AG09319 (cell line): ENCODE results near the gene MTHFS.
"Not testable (repeated sequence)": the region's sequence is repeated elsewhere in the genome, so short reads cannot be mapped to it uniquely, and the experiment has no call there.

Source experiments
- DNase-seq: peaks from one replicate; pipeline ENCODE4 v3.0.0-alpha.2; 2010; ENCODE audit warnings: low read depth; ENCODE audit errors: extremely low read depth
- TF ChIP-seq, protein P1 (sequence below): IDR thresholded peaks from 2 replicates; pipeline ENCODE4 v1.5.1; 2011; ENCODE audit warnings: low read depth, mild to moderate bottlenecking, inconsistent platforms, low read length, moderate library complexity

Gene MTHFS

DNA sequence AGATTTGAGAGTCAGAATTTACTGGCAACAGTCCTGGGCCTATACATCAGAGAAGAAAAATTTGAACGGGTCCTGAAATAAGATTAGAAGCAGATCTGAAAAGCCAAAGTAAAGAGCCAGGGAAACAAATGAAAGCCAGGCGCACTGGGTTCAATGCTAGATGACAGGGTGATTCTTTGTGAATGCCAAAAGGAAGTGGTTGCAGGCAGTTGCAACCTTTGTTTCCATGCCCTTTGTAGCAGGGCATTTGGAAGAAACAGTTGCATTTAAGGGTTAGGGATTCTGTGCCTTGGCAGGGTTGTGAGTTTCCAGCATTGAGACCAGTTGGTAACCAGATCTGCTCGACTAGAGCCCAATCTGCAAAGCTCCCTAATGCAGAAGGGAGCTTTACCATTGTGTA lies 36.4 kb upstream of the MTHFS start:
- TF ChIP-seq, protein P1, sequence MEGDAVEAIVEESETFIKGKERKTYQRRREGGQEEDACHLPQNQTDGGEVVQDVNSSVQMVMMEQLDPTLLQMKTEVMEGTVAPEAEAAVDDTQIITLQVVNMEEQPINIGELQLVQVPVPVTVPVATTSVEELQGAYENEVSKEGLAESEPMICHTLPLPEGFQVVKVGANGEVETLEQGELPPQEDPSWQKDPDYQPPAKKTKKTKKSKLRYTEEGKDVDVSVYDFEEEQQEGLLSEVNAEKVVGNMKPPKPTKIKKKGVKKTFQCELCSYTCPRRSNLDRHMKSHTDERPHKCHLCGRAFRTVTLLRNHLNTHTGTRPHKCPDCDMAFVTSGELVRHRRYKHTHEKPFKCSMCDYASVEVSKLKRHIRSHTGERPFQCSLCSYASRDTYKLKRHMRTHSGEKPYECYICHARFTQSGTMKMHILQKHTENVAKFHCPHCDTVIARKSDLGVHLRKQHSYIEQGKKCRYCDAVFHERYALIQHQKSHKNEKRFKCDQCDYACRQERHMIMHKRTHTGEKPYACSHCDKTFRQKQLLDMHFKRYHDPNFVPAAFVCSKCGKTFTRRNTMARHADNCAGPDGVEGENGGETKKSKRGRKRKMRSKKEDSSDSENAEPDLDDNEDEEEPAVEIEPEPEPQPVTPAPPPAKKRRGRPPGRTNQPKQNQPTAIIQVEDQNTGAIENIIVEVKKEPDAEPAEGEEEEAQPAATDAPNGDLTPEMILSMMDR, result no peak
- DNase-seq, result no peak

DNA sequence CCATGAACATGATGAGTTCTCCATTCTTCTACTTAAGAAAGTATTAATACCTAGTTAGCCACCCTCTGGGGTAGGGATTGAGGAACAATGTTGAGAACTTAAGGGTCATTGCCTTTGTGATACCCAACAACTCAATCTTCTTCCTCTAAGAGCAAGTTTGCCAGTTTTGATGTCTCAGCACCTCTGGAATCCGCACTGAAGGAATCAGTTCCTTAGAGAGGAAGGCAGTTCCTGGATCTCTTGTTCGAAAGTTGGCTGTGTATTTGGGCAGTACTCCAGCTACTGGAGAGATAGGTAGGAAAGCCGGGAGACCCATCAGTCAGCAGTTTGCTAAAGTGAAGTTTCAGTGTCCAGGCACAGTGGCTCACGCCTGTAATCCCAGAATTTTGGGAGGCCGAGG lies 35.6 kb upstream of the MTHFS start:
- no peak for DNase-seq
- TF ChIP-seq, protein P1, result no peak

DNA sequence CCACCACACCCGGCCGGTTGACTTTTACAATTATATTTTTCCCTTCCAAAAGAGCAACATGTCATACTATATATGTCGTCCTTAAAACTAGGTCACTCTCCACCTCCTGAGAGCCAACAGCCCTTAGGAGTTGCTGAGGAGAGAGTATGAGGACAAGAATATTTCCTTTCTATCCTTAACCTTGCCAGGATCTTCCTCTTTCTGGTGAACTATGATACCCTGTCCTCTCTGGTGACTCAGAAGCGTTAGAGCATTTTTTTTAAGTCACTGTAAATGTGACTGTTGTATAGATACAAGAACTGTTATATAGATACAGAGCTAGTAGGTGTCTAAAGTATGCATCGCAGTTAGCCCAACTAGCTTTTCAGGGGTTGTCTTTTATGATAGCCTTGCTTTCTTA lies 33.7 kb upstream of the MTHFS start:
- DNase-seq, result no peak

DNA sequence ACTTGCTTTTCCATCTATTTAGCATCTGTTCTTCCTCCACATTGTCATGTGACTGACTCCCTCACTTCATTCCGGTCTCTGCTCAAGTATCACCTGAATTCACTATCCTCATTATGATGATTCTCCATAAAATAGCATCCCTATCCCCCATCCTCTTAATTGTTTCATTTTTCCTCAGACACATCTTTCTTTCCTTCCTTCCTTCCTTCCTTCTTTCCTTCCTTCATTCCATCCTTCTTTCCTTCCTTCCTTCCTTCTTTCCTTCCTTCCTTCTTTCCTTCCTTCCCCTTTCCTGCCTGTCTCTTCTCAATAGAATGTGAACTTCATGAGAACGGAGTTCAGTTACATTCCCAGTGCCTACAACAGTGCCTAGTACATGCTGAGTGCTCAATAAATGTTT lies 32.6 kb upstream of the MTHFS start:
- no peak for DNase-seq

More for the DNA sequence above, 33.7 kb upstream of the MTHFS start:
- TF ChIP-seq, protein P1, result no peak

DNA sequence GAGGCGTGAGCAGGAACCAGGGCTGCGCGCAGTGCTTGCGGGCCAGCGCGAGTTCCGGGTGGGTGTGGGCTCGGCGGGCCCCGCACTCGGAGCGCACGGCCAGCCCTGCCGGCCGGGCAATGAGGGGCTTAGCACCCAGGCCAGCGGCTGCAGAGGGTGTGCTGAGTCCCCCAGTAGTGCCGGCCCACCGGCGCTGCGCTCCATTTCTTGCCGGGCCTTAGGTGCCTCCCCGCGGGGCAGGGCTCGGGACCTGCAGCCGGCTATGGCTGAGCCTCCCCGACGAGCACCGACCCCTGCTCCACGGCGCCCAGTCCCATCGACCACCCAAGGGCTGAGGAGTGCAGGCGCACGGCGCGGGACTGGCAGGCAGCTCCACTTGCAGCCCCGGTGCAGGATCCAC lies 29.3 kb upstream of the MTHFS start:
- DNase-seq, result not testable (repeated sequence)

More for the DNA sequence above, 32.6 kb upstream of the MTHFS start:
- TF ChIP-seq, protein P1, result no peak

DNA sequence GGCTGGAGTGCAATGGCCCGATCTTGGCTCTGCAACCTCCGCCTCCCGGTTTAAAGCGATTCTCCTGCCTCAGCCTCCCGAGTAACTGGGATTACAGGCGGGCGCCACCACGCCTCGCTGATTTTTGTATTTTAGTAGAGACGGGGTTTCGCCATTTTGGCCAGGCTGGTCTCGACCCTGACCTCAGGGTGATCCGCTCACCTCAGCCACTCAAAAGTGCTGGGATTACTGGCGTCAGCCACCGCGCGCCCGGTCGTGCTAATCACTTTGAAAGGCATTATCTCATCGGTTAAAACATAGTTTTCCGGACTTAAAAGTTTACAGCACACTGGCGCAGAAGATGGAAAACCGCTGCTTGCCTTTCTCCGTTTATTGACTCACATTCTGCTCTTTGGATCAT lies 27.6 kb upstream of the MTHFS start:
- no peak for DNase-seq
- TF ChIP-seq, protein P1, result no peak

DNA sequence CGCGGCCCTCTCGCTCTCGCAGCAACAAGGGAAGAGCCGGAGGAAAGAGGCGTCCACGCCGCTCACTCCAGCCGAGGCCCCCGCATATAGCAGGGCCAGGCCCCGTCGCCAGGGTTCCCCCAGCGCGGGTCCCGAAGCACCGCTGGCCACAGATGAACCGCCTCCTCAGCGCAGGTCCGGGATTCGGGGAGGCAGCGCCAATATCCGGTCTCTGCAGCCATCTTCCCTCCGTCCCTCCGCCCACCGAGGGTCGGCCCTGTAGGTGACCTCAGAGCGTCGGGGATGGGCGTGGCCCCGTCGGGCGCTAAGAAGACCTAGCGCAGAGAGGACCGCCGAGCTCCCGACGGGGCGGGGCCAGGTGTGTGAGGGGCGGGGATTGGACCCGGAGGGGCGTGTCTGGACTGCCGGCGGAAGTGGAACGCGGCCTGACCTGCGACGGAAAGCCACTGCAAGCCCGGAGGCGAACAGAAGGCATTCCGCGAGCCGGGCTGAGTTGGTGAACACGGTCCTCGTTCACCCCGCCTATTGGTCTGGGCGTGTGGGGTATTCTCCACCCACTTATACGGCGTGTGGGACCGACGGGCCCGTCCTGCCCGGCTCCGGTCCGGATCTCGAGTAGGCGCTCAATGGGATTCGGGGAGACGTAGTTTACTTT lies 26.8 kb upstream of the MTHFS start:
- peak; percentile 84 for DNase-seq
- TF ChIP-seq, protein P1, result no peak

DNA sequence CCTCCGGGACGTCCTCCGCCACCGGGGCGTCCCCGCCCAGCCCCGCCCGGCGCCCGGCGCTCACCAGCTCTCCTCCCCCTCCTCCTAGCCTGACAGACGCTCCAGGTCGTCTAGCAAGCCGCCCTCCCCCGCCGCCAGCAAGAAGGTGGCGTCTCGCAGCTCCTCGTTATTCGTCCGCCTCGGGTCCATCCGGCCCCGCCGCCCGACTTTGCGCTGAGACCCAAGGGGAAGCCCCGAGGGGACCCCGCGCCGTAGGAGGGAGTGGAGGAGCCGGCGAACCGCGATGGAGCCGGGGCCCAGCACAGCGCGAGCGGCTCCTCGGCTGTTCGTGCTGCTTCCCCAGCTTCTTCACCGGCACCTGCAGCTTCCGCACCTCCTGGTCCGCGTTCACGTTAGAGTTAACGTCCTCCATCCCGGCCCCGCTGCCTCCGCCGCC lies 26.3 kb upstream of the MTHFS start:
- TF ChIP-seq, protein P1, result no peak
- DNase-seq, result no peak
